Measurements from ENCODE around the gene SRBD1. TPM values are rescaled to one million over a fixed set of nuclear protein-coding genes. Genes with fewer than 3 reads are reported as not detected.

The SRBD1 gene
- total RNA-seq, 1 experiment from 2014 or later = 19.8 TPM

GRCh38 chr2:45636008-45636407, 24.9 kb upstream of the SRBD1 start:
- Histone ChIP-seq H2AFZ (ENCODE audit: low read length) (no peak overlapping the region), H3F3A (ENCODE audit: low read length, unreplicated experiment) (no peaks in the 10 kb centered on the region), H3K27me3 (ENCODE audit: low read length) (no peaks in the 10 kb centered on the region), H3K79me2 (ENCODE audit: low read length) (no peaks in the 10 kb centered on the region), H3K27ac (ENCODE audit: low read length) (no peak overlapping the region), H3K36me3 (ENCODE audit: low read depth, low read length) (no peaks in the 10 kb centered on the region), H3K9me3 (ENCODE audit: low read length) (no peaks in the 10 kb centered on the region), H3K4me2 (ENCODE audit: low read length) (no peak overlapping the region), H3K9me2 (replicated peaks; ENCODE audit: low read length) (no peaks in the 10 kb centered on the region), H3K4me3 (ENCODE audit: low read length) (no peak overlapping the region), H4K20me1 (ENCODE audit: low read length) (no peaks in the 10 kb centered on the region), H3K4me1 (ENCODE audit: insufficient read depth, low read length) (peaks cover 11% of the 10 kb centered on the region), H3K9ac (ENCODE audit: low read length) (no peak overlapping the region)
- no TSS peak for BruUV-seq (replicated peaks)
- intact Hi-C loops (cut with micrococcal nuclease) = no loop called here
- POLR2A ChIA-PET (ENCODE audit: unreplicated experiment) = no interaction called here
- CTCF ChIA-PET = no interaction called here
- DNase-seq = no peak
- ATAC-seq = no peak
- TF ChIP-seq EZH2 (IDR thresholded peaks at IDR 0.05; ENCODE audit: low read length, unreplicated experiment) = no peak

GRCh38 chr2:45634223-45634622, 23.2 kb upstream of the SRBD1 start:
- Histone ChIP-seq H3K4me2 (ENCODE audit: low read length) (no peak overlapping the region), H3K27ac (ENCODE audit: low read length) (no peak overlapping the region), H3K27me3 (ENCODE audit: low read length) (no peaks in the 10 kb centered on the region), H3K9me2 (replicated peaks; ENCODE audit: low read length) (no peaks in the 10 kb centered on the region), H2AFZ (ENCODE audit: low read length) (no peak overlapping the region), H3K4me1 (ENCODE audit: insufficient read depth, low read length) (peaks cover 11% of the 10 kb centered on the region), H3F3A (ENCODE audit: low read length, unreplicated experiment) (no peaks in the 10 kb centered on the region), H3K9me3 (ENCODE audit: low read length) (no peaks in the 10 kb centered on the region), H4K20me1 (ENCODE audit: low read length) (no peaks in the 10 kb centered on the region), H3K36me3 (ENCODE audit: low read depth, low read length) (no peaks in the 10 kb centered on the region), H3K4me3 (ENCODE audit: low read length) (no peak overlapping the region), H3K9ac (ENCODE audit: low read length) (no peak overlapping the region), H3K79me2 (ENCODE audit: low read length) (no peaks in the 10 kb centered on the region)
- intact Hi-C loops (cut with micrococcal nuclease) = no loop called here
- POLR2A ChIA-PET (ENCODE audit: unreplicated experiment) = interaction anchor here (0.6 to 0.8 kb wide), 2 partner anchors 43 to 499 kb away, joined by 7 to 8 read pairs; no protein-coding TSS in a partner anchor
- no TSS peak for BruUV-seq (replicated peaks)
- no peak for TF ChIP-seq EZH2phosphoT487 (IDR thresholded peaks at IDR 0.05; ENCODE audit: borderline replicate concordance, low read length)
- TF ChIP-seq CTCF (conservative IDR thresholded peaks at IDR 0.05; ENCODE audit: low read depth, low read length) = no peak
- TF ChIP-seq EZH2 (IDR thresholded peaks at IDR 0.05; ENCODE audit: low read length, unreplicated experiment) = no peak
- DNase-seq (no peak), ATAC-seq (no peak)
- CTCF ChIA-PET = no interaction called here

GRCh38 chr2:45631955-45632354, 20.9 kb upstream of the SRBD1 start:
- POLR2A ChIA-PET (ENCODE audit: unreplicated experiment) = no interaction called here
- no peak for ATAC-seq
- Histone ChIP-seq H3K9ac (ENCODE audit: low read length) (no peak overlapping the region), H3K27ac (ENCODE audit: low read length) (no peak overlapping the region), H3K36me3 (ENCODE audit: low read depth, low read length) (no peaks in the 10 kb centered on the region), H3F3A (ENCODE audit: low read length, unreplicated experiment) (no peaks in the 10 kb centered on the region), H4K20me1 (ENCODE audit: low read length) (no peaks in the 10 kb centered on the region), H3K9me2 (replicated peaks; ENCODE audit: low read length) (no peaks in the 10 kb centered on the region), H3K4me1 (ENCODE audit: insufficient read depth, low read length) (peaks cover 2% of the 10 kb centered on the region), H3K9me3 (ENCODE audit: low read length) (no peaks in the 10 kb centered on the region), H3K4me3 (ENCODE audit: low read length) (no peak overlapping the region), H2AFZ (ENCODE audit: low read length) (no peak overlapping the region), H3K4me2 (ENCODE audit: low read length) (no peak overlapping the region), H3K27me3 (ENCODE audit: low read length) (no peaks in the 10 kb centered on the region), H3K79me2 (ENCODE audit: low read length) (no peaks in the 10 kb centered on the region)
- BruUV-seq (replicated peaks) = no TSS peak
- CTCF ChIA-PET = no interaction called here
- no peak for DNase-seq
- TF ChIP-seq EZH2phosphoT487 (IDR thresholded peaks at IDR 0.05; ENCODE audit: borderline replicate concordance, low read length) (no peak), EZH2 (IDR thresholded peaks at IDR 0.05; ENCODE audit: low read length, unreplicated experiment) (no peak), CTCF (conservative IDR thresholded peaks at IDR 0.05; ENCODE audit: low read depth, low read length) (no peak)
- intact Hi-C loops (cut with micrococcal nuclease) = no loop called here

Data from PC-3 (cell line).